ENCODE measurements around the gene ELSPBP1.

DNA sequence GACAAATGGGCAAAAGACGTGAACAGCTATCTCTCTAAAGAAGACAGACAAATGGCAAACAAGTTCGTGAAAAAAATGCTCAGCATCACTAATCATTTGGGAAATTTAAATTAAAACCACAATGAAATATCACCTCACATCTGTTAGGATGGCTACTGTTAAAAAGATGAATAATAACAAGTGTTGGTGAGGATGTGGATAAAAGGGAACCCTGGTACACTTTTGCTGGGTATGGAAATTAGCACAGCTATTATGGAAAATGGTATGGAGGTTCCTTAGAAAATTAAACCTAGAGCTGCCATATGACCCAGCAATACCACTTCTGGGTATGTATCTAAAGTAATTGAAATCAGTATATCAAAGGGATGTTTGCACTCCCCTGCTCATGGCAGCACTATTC lies 42.3 kb downstream of the ELSPBP1 start:
- TF ChIP-seq, protein P1, sequence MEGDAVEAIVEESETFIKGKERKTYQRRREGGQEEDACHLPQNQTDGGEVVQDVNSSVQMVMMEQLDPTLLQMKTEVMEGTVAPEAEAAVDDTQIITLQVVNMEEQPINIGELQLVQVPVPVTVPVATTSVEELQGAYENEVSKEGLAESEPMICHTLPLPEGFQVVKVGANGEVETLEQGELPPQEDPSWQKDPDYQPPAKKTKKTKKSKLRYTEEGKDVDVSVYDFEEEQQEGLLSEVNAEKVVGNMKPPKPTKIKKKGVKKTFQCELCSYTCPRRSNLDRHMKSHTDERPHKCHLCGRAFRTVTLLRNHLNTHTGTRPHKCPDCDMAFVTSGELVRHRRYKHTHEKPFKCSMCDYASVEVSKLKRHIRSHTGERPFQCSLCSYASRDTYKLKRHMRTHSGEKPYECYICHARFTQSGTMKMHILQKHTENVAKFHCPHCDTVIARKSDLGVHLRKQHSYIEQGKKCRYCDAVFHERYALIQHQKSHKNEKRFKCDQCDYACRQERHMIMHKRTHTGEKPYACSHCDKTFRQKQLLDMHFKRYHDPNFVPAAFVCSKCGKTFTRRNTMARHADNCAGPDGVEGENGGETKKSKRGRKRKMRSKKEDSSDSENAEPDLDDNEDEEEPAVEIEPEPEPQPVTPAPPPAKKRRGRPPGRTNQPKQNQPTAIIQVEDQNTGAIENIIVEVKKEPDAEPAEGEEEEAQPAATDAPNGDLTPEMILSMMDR (optimal IDR thresholded peaks at IDR 0.05 in 1 of 3, IDR thresholded peaks at IDR 0.05 in 1 of 3, conservative IDR thresholded peaks at IDR 0.05 in 1 of 3; ENCODE audit: extremely low read depth in 1 of 3, insufficient read depth in 2 of 3, low read length in 3 of 3): no peak
- no peak for TF ChIP-seq EZH2 (IDR thresholded peaks at IDR 0.05; ENCODE audit: low read length)

All from keratinocyte (primary cell).